PC-3 (cell line): ENCODE measurements around the gene NFIC.

Experiments used
- CTCF ChIP-seq: fragments of 300-600 bp; sonication (generic); conservative IDR thresholded peaks from 2 replicates; pipeline ENCODE4 v1.5.1; 2017; ENCODE audit warnings: antibody characterized with exemption, low read depth, mild to moderate bottlenecking, low read length
- EZH2 ChIP-seq: fragments of 300-600 bp; sonication (generic); IDR thresholded peaks from one replicate; pipeline ENCODE4 v1.6.1; 2017; ENCODE audit warnings: antibody characterized with exemption, mild to moderate bottlenecking, low read length; ENCODE audit not compliant: unreplicated experiment

GRCh38 chr19:3481241-3482090, 115.1 kb downstream of the NFIC start:
- no peak for TF ChIP-seq EZH2
- TF ChIP-seq CTCF: no peak
